OCI-LY1 (cell line): ENCODE measurements around the gene CRTC3.
A peak's percentile ranks its signal among the peaks of the same experiment; 100 is the strongest.
"Not testable (repeated sequence)": the region's sequence is repeated elsewhere in the genome, so short reads cannot be mapped to it uniquely, and the experiment has no call there.

ENCODE experiments used
- H2AFZ ChIP-seq: fragments of 200-600 bp; sonication (generic), shearing (Covaris generic); 2 replicates; pipeline ENCODE4 v1.6.0; 2014; ENCODE audit warnings: antibody characterized with exemption, mild to moderate bottlenecking, low read length
- H3F3A ChIP-seq: fragments of 200-600 bp; sonication (generic), shearing (Covaris generic); 2 replicates; pipeline ENCODE4 v1.6.0; 2014; ENCODE audit warnings: mild to moderate bottlenecking, antibody characterized with exemption, low read length, moderate library complexity; ENCODE audit not compliant: insufficient read depth
- H3K27ac ChIP-seq: fragments of 200-600 bp; sonication (generic); 2 replicates; pipeline ENCODE4 v1.5.1; 2014; ENCODE audit warnings: low read length, mixed run types, mild to moderate bottlenecking, low read depth; ENCODE audit not compliant: poor library complexity, severe bottlenecking
- H3K27me3 ChIP-seq: fragments of 200-600 bp; sonication (generic); 2 replicates; pipeline ENCODE4 v1.6.0; 2014; ENCODE audit warnings: antibody characterized with exemption, mild to moderate bottlenecking, low read length, moderate library complexity; ENCODE audit not compliant: insufficient read depth
- H3K36me3 ChIP-seq: fragments of 200-600 bp; sonication (generic); 2 replicates; pipeline ENCODE4 v1.6.1; 2014; ENCODE audit warnings: mild to moderate bottlenecking, antibody characterized with exemption, low read length, moderate library complexity, mixed read lengths; ENCODE audit not compliant: insufficient read depth
- H3K4me1 ChIP-seq: fragments of 200-600 bp; sonication (generic); 2 replicates; pipeline ENCODE4 v1.5.1; 2014; ENCODE audit warnings: mild to moderate bottlenecking, low read length, moderate library complexity; ENCODE audit not compliant: insufficient read depth, severe bottlenecking
- H3K4me2 ChIP-seq: fragments of 200-600 bp; sonication (generic), shearing (Covaris generic); 2 replicates; pipeline ENCODE4 v1.6.1; 2014; ENCODE audit warnings: low read length
- H3K4me3 ChIP-seq: fragments of 200-600 bp; sonication (generic); 2 replicates; pipeline ENCODE4 v1.5.1; 2014; ENCODE audit warnings: low read length, low read depth, mild to moderate bottlenecking, mixed read lengths; ENCODE audit not compliant: poor library complexity, severe bottlenecking
- H3K79me2 ChIP-seq: fragments of 200-600 bp; shearing (Covaris generic); 2 replicates; pipeline ENCODE4 v1.6.1; 2016; ENCODE audit warnings: mixed run types, low read length, mixed read lengths; ENCODE audit not compliant: insufficient read depth
- H3K9ac ChIP-seq: fragments of 200-600 bp; sonication (generic), shearing (Covaris generic); 2 replicates; pipeline ENCODE4 v1.6.1; 2014; ENCODE audit warnings: mild to moderate bottlenecking, low read length, mixed read lengths
- H3K9me2 ChIP-seq: fragments of 200-600 bp; sonication (generic), shearing (Covaris generic); 2 replicates; pipeline ENCODE4 v1.6.1; 2014; ENCODE audit warnings: low read depth, mild to moderate bottlenecking, low read length, mixed read lengths
- H3K9me3 ChIP-seq: fragments of 200-600 bp; shearing (Covaris generic); 2 replicates; pipeline ENCODE4 v1.6.1; 2014; ENCODE audit warnings: low read length, mixed read lengths
- H4K20me1 ChIP-seq: fragments of 200-600 bp; sonication (generic), shearing (Covaris generic); 2 replicates; pipeline ENCODE4 v1.6.0; 2016; ENCODE audit warnings: mild to moderate bottlenecking, low read length; ENCODE audit not compliant: insufficient read depth
- CTCF ChIP-seq: fragments of 200-600 bp; sonication (generic), shearing (Covaris generic); IDR thresholded peaks from 2 replicates; pipeline ENCODE4 v1.5.1; 2017; ENCODE audit warnings: mild to moderate bottlenecking, antibody characterized with exemption, low read length, moderate library complexity, mixed read lengths
- EZH2 ChIP-seq: fragments of 200-600 bp; sonication (generic), shearing (Covaris generic); IDR thresholded peaks from 2 replicates; pipeline ENCODE4 v1.8.0; 2017; ENCODE audit warnings: borderline replicate concordance, mixed run types, mild to moderate bottlenecking, antibody characterized with exemption, low read length, moderate library complexity, mixed read lengths

Gene CRTC3

GRCh38 chr15:90520365-90520764, 9.4 kb upstream of the CRTC3 start:
- H3K9me3 ChIP-seq: no peaks in the 10 kb centered on the region
- H3K27me3 ChIP-seq: no peaks in the 10 kb centered on the region
- H3K9me2 ChIP-seq: no peaks in the 10 kb centered on the region
- no peaks in the 10 kb centered on the region for H3F3A ChIP-seq
- H3K9ac ChIP-seq: no peak overlapping the region
- TF ChIP-seq CTCF: no peak
- no peak for TF ChIP-seq EZH2
- H4K20me1 ChIP-seq: no peaks in the 10 kb centered on the region
- H3K27ac ChIP-seq: no peak overlapping the region
- H3K4me1 ChIP-seq: peaks cover 24% of the 10 kb centered on the region
- no peak overlapping the region for H3K4me3 ChIP-seq
- no peaks in the 10 kb centered on the region for H3K36me3 ChIP-seq
- H2AFZ ChIP-seq: no peak overlapping the region
- no peaks in the 10 kb centered on the region for H3K79me2 ChIP-seq
- H3K4me2 ChIP-seq: no peak overlapping the region

DNA sequence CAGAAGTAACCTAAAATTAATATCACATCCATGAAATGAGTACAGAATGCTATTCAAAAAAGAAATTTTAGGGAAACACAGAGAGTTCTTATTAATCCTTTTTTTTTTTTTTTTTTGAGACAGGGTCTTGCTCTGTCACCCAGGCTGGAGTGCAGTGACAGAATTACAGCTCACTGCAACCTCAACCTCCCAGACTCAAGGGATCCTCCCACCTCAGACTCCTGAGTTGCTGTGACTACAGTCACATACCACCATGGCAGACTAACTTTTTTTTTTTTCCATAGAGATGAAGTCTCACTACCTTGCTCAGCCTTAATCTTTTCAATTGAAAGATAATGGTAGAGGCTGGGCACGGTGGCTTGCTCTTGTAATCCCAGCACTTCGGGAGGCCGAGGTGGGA, 6.3 kb upstream of the CRTC3 start:
- H3K9me2 ChIP-seq: no peaks in the 10 kb centered on the region
- peaks cover 12% of the 10 kb centered on the region for H3K4me1 ChIP-seq
- H3K9ac ChIP-seq: no peak overlapping the region
- no peak overlapping the region for H3K27ac ChIP-seq
- no peak for TF ChIP-seq CTCF
- no peak for TF ChIP-seq EZH2
- no peak overlapping the region for H3K4me3 ChIP-seq
- H3K79me2 ChIP-seq: no peaks in the 10 kb centered on the region
- no peak overlapping the region for H2AFZ ChIP-seq
- H3K4me2 ChIP-seq: no peak overlapping the region
- no peaks in the 10 kb centered on the region for H3K9me3 ChIP-seq
- no peaks in the 10 kb centered on the region for H3F3A ChIP-seq
- no peaks in the 10 kb centered on the region for H3K27me3 ChIP-seq
- H3K36me3 ChIP-seq: no peaks in the 10 kb centered on the region
- H4K20me1 ChIP-seq: no peaks in the 10 kb centered on the region

DNA sequence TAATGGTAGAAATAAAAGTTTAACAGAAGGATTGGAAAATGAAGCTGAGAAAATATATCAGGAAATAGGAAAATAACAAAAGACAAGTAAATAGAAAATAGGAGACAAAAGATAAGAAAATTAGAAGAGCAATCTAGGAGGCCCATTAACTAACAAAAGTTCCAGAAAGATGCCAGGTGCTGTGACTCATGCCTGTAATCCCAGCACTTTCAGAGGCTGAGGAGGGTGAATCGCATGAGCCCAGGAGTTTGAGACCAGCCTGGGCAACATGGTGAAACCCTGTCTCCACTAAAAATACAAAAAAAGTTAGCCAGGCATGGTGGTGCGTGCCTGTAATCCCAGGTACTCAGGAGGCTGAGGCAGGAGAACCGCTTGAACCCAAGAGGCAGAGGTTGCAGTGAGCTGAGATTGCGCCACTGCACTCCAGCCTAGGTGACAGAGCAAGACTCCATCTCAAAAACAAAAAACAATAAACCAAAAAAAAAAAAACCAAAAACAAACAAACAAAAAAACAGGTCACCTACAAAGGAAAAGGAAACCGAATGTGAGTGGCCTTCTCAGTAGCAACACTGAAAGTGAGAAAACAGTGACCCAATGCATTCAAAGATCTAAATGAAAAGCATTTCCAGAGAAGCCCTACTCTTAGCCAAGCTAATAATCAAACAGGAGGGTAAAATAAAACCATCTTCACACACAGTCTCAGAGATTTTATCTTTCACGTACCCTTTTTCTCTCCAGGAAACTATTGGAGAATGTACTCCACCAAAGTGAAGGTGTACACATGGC, 5.5 kb upstream of the CRTC3 start:
- H3K27ac ChIP-seq, H3F3A ChIP-seq, H3K9me3 ChIP-seq, H4K20me1 ChIP-seq, H2AFZ ChIP-seq, H3K36me3 ChIP-seq, H3K9ac ChIP-seq, H3K4me2 ChIP-seq, H3K4me3 ChIP-seq, H3K9me2 ChIP-seq, H3K27me3 ChIP-seq, H3K79me2 ChIP-seq: not testable (repeated sequence)
- H3K4me1 ChIP-seq: peaks cover 15% of the 10 kb centered on the region

DNA sequence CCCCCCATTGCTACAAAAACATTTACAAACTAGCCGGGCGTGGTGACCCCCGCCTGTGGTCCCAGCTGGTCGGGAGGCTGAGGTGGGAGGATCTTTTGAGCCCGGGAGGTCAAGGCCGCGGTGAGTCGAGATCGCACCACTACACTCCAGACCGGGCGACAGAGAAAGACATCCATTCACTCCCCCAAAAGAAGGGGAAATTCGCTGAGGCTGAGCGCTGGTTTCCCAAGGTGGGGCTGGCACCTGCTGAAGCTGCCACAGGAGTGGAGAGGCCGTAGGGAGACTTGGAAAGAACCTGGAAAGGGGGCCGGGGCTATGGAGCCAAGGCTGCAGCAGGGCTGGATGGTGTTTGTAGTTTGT, 732 bp upstream of the CRTC3 start:
- peak overlapping the region; percentile 71 for H3K4me3 ChIP-seq
- peaks cover 13% of the 10 kb centered on the region for H3K4me1 ChIP-seq
- TF ChIP-seq CTCF (no peak), EZH2 (no peak)
- H3K9me2 ChIP-seq: no peaks in the 10 kb centered on the region
- no peaks in the 10 kb centered on the region for H3F3A ChIP-seq
- H3K27me3 ChIP-seq: no peaks in the 10 kb centered on the region
- no peak overlapping the region for H3K27ac ChIP-seq
- H4K20me1 ChIP-seq: no peaks in the 10 kb centered on the region
- peak overlapping the region; percentile 99 for H3K4me2 ChIP-seq
- no peak overlapping the region for H3K9ac ChIP-seq
- no peaks in the 10 kb centered on the region for H3K9me3 ChIP-seq
- no peaks in the 10 kb centered on the region for H3K36me3 ChIP-seq
- no peaks in the 10 kb centered on the region for H3K79me2 ChIP-seq
- no peak overlapping the region for H2AFZ ChIP-seq
